Mucosa of rectum (tissue), 2 donors: ENCODE measurements around the gene TUBB6.

Experiments
- H3K27ac ChIP-seq, 2 donors: one replicate each; pipeline ENCODE4 v1.7.0; 2013; ENCODE audit warnings: inconsistent platforms in 2 of 2, low read depth in 2 of 2, low read length in 2 of 2
- H3K27me3 ChIP-seq, 2 donors: one replicate each; pipeline ENCODE4 v1.7.0; 2013; ENCODE audit warnings: low read length in 2 of 2; ENCODE audit not compliant: control insufficient read depth in 2 of 2, insufficient read depth in 2 of 2
- H3K36me3 ChIP-seq, 2 donors: one replicate each; pipeline ENCODE4 v1.7.0; 2013; ENCODE audit warnings: low read length in 2 of 2; ENCODE audit not compliant: control insufficient read depth in 2 of 2, insufficient read depth in 2 of 2
- H3K4me1 ChIP-seq, 2 donors: one replicate each; pipeline ENCODE4 v1.7.0; 2013; ENCODE audit warnings: low read length in 2 of 2, mild to moderate bottlenecking in 1 of 2; ENCODE audit not compliant: control insufficient read depth in 2 of 2, insufficient read depth in 2 of 2
- H3K4me3 ChIP-seq, 2 donors: one replicate each; pipeline ENCODE4 v1.7.0; 2013; ENCODE audit warnings: low read length in 2 of 2
- H3K9ac ChIP-seq, 2 donors: one replicate each; pipeline ENCODE4 v1.7.0; 2013; ENCODE audit warnings: low read length in 2 of 2, low read depth in 1 of 2, mild to moderate bottlenecking in 1 of 2
- H3K9me3 ChIP-seq, 2 donors: one replicate each; pipeline ENCODE4 v1.7.0; 2013; ENCODE audit warnings: low read length in 2 of 2; ENCODE audit not compliant: control insufficient read depth in 2 of 2
- donor health status: healthy.
- donor health status: Normal muscosa, but diverticular disease.

Gene TUBB6

GRCh38 chr18:12374401-12374800 is 66.4 kb downstream of the TUBB6 start:
- Histone ChIP-seq H3K9ac (peak overlapping the region; percentile 9 to 41), H3K4me3 (peak overlapping the region in 1 of 2 donors; percentile 3), H3K36me3 (peaks cover 0 to 6% of the 10 kb centered on the region in 2 donors), H3K27me3 (no peaks in the 10 kb centered on the region), H3K4me1 (peaks cover 33 to 41% of the 10 kb centered on the region in 2 donors), H3K9me3 (no peaks in the 10 kb centered on the region), H3K27ac (peak overlapping the region; percentile 49 to 67)
